ENCODE measurements around the gene C6orf62.
A peak's percentile ranks its signal among the peaks of the same experiment; 100 is the strongest.
"Not testable (repeated sequence)": the region's sequence is repeated elsewhere in the genome, so short reads cannot be mapped to it uniquely, and the experiment has no call there.

The C6orf62 gene

DNA sequence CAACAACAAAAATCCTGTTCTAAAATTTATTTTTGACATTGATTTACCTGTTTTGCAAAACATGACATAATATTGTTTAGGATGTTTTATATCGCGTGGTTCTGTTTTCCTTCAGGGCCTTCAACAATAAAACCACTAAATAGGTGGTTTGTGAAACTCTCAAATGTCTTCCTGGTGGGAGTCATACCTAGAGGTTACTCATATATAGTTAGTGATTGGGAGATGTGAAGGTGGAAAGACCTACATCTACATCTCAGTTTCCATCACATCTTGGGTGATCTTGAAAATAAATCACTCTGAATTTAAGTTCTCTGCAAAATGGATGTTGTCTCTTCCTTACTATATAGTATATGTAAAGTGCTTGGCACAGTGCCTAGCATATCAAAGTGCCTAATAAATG, 22.9 kb downstream of the C6orf62 start:
- DNase-seq (ENCODE audit: low read depth) = no peak

DNA sequence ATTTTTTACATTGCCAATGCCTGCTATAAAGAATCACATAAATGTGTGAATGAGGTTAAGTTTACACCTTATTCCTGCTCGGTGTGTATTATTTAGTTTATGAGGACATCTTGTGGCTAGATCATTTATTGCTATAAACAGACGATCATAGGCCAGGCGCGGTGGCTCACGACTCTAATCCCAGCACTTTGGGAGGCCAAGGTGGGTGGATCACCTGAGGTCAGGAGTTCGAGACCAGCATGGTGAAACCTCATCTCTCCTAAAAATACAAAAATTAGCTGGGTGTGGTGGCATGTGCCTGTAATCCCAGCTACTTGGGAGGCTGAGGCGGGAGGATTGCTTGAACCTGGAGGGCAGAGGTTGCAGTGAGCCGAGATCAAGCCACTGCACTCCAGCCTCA, 23.3 kb downstream of the C6orf62 start:
- peak; percentile 6 for DNase-seq (ENCODE audit: low read depth)

DNA sequence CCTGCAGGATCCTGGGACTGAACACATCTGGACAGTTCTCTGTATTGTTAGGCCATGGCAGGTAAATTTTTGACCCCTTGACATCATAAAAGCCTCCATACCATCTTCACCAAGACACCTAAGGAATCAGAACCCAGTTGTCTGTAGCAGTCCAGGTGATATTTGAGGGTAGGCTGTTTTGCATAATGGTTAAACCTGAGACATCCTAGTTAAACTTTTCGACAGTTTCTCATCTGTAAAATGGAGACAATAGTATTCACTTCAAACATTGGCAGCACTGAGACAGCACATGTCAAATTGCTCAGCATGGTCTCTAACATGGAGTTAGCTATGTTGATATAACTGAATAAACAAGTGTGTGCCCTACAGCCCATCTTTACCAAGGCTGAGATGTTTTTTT, 24.8 kb downstream of the C6orf62 start:
- no peak for DNase-seq (ENCODE audit: low read depth)

DNA sequence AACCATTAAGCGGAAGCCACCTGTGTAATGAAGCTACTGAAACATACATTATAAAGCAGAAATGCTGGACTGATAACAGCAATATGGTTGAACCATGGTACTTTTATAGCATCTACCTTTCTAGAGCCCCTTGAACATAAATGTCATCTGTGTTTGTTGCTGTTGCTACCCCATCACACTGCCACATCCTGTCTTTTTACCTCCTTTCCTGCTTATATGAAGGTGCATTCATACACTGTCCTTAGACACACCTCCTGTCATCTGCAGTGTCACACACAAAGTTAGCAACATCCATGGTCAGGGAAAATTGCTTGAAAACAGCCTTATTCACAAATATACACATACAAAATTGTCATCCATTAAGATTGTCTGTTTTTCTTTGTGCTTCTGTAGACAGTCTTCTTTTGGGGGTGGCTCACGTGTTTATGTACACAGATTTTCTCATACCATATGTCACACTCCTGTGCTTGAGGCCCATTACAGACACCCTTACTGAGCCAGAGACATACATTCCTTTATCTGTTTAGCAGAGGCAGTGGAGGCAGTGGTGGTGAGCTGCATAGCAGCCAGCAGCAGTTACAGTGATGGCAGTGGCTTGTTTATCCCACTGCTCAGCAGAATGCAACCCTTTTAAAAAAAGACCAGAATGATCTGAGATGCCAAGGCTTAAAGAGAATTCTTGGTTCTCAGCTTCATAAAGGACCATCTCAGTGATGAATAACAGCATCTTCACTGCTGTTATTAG, 25.9 kb downstream of the C6orf62 start:
- DNase-seq (ENCODE audit: low read depth) = no peak

DNA sequence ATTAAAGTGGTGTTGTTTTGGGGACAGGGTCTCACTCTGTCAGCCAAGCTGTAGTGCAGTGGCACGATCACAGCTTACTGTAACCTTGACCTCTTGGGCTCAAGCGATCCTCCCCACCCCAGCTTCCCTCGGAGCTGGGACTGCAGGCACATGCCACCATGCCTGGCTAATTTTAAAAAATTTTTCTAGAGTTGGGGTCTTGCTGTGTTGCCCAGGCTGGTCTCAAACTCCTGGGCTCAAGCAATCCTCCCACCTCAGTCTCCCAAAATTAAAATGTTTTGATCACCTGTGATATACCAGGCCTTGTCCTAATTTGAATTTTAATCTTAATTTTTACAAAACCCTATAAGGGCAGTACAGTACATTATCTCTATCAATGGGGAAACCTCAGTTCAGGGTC, 26.5 kb downstream of the C6orf62 start:
- no peak for DNase-seq (ENCODE audit: low read depth)

DNA sequence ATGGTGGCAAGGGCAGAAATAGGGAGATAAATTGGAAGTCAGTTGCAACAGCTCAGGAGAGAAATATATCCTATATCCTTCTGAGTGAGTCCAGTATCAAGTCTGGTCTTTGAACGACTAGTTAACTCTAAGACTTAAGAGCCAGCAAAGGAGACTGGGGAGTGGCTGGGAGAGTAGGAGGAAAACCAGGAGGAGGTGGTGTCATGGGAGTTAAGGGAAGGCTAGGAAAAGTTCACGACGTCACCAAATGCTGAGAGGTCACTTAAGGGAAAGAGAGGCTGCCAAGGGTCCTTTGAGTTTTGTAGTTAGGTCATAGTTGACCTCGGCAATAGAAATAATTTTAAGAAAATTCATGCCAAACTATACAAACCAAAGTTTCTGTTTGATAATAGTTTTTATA, 27.0 kb downstream of the C6orf62 start:
- no peak for DNase-seq (ENCODE audit: low read depth)

DNA sequence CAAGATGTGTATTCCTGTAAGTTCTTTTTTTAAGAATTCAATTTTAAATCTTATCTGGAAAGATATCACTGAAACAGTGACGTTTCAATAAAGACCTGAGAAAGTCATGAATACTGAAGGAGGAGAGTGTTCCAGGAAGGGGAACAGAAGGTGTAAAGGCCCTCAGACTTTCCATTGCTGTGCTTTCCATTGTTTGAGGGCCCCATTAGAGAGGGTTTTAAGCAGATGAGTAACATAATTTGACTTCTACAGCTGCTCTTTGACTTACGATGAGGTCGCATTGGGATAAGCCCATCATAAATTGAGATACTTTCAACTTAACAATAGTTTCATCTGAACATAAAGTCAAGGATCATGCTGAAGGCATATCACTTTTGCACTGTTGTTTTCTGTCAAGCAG, 27.4 kb downstream of the C6orf62 start:
- no peak for DNase-seq (ENCODE audit: low read depth)

DNA sequence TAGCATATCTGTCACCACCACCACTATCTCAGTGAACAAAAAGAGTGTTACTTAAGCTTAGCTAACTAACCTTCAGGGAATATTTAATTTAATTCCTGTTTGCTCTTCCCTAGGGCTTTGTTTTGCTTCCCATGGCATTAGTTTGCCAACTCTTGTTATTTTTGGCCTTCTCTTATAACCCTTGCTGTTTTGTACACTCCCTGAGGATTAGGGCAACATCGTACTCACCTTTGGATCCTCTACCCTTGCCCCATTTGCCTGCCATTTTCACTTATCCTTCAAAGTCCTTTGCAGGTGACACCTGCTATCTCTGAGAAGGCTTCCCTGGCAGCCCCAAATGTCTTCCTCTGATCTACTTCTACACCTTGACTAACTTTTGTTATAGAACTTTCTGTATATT, 28.4 kb downstream of the C6orf62 start:
- no peak for DNase-seq (ENCODE audit: low read depth)

DNA sequence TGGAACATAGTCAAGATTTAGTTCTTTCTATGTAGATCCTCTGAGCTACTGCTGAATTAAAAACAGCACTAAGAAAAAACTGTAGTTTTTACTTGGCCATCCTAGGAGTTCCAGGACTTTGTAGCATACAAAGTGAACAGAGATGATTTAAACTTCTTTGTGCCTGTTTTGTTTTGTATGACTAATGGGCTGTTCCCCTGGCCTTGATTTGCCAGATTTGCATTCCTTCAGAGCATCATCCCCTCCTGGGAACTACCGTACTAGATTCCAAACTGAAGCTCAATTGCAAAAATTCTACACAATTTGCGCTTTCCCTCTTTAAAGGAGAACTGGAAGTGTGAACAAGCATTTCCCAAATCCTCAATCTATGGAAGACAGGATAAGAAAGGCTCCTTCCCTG, 29.0 kb downstream of the C6orf62 start:
- no peak for DNase-seq (ENCODE audit: low read depth)

DNA sequence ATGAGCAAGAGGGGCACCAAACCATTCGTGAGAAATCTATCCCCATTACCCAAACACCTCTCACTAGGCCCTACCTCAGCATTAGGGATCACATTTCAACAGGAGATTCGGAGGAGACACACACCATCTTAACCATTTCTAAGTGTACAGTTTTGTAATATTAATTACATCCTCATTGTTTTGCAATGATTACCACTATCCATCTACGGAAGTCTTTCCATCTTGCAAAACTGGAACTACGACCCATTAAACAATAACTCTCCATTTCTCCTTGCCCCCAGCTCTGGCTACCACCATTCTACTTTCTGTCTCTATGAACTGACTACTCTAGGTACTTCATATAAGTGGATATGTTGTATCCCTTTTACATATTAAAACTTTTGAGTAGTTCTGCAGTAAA, 32.0 kb downstream of the C6orf62 start:
- no peak for DNase-seq (ENCODE audit: low read depth)

DNA sequence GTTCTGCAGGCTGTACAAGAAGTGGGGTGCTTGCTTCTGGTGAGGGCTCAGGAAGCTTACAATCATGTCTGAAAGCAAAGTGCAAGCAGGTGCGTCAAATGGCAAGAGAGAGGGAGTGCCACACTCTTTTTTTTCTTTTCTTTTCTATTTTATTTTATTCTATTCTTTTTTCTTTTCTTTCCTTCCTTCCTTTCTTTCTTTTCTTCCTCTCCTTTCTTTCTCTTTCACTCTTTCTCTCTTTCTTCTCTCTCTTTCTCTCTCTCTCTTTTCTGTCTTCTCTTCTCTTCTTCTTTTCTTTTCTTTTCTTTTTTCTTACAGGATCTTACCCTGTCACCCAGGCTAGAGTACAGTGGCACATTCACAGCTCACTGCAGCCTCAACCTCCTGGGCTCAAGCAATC, 32.5 kb downstream of the C6orf62 start:
- no peak for DNase-seq (ENCODE audit: low read depth)

DNA sequence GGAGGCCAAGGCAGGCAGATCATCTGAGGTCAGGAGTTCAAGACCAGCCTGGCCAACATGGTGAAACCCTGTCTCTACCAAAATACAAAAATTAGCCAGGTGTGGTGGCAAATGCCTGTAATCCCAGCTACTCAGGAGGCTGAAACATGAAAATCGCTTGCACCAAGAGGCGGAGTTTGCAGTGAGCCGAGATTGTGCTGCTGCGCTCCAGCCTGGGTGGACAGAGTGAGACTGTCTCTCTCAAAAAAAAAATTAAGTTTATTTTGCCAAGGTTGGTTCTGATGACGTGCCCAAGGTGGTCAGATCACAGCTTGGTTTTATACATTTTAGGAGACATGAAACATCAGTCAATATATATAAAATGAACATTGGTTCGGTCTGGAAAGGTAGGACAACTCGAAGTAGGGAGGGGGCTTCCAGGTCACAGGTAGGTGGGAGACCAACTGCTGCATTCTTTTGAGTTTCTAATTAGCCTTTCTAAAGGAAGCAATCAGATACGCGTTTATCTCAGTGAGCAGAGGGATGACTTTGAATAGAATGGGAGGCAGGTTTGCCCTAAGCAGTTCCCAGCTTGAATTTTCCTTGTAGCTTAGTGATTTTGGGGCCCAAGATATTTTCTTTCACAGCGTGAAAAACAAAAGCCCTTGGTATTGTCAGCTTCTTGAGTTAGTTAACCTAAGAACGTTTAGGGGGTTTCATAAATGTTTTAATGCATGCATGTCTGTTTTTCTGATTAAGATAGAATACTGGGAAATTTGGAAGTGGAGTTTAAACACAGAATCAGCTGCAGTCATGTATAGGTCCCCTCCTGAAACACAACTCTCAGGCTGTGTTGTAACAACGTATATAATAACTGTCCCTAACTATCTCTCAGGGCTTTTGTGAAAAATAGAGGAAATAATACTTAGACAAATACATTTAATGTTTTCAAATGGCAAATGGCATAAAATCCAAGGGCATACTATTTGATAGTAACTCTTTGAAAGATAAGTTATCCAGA, 35.4 kb downstream of the C6orf62 start:
- no peak for DNase-seq (ENCODE audit: low read depth)

DNA sequence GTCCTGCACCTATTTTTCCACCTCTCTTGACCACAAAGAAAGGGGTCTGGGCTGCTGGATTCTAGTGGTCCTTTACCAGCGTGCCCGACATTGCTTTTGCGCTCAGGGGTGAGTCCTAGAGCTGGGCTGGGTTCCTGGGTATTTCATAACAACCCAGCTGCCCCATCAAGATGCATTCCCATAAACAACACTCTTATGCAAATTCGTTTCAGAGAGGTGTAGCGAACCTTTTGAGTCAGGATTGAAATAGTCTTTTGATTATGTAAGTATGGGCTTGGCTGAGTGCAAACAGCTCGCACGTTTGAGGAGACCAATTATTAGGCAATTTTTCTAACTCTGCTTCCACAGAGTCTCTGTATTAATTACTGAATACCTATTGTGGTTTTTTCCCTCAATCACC, 38.4 kb downstream of the C6orf62 start:
- DNase-seq (ENCODE audit: low read depth) = no peak

DNA sequence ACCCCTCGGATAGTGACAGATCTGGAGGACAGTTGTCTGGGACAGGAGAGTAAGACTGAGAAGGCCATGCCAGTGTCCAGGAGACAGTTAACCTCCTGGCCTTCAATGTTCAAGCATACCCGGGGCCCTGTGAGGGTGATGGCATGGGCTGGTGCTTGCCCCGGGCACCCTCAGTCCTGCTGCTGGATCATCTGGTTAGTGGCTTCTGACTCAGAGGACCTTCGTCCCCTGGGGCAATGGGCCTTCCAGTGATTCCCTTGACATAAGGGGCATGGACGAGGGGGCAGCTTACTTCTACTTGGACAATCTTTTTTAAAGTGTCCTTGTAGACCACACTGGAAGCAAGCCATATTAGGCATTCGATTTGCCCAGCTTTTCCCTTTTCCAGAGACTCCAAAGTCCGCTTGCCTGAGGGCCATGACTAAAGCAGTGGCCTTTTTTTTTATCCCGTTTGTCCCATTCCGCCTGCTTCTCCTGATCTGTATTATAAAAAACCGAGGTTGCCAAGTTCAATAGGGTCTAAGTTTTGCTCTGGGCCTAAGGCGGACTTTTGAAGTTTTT, 40.1 kb downstream of the C6orf62 start:
- DNase-seq (ENCODE audit: low read depth) = not testable (repeated sequence)

DNA sequence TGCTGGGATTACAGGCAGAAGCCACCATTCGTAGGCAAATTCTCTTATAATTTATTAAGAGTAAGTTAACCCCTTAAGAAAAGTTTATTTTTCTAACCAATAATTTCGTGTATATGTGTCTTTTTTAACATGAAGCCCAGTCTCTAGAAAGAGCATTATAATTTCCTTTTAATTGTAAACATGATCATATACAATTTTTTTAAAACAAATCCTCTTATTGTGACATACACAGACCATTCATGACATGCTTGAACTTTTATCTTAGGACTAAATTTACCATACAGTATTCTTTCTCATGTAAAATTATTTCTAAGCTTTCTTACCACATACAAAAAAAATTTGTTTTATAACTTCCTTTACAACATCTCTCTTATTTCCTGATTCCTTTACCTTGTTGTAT, 45.3 kb downstream of the C6orf62 start:
- DNase-seq (ENCODE audit: low read depth) = no peak

DNA sequence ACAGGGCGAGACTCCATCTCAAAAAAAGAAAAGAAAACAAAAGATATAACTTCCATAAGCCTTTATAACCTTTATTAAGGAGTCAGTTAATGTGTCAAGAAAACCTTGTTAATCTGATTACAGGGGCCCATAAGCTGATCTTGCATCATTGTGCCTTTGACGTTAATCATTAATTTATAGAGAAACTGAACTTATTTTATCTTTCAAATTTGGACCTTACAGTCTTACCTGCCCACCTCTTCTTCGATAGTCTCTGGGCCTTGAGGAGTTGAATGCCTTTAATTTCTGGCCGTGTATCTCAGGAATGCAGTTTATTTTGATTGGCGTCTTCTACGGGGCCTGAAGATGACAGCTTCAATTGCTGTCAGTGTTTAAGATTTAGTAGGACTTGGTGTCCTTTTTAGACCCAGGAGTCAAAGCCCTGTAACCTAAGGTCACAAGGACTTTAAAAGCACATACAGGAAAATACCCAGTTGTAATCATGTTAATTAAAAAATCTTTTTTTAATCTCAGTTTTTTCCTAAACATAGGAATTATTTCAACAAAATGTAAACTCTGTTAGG, 46.3 kb downstream of the C6orf62 start:
- no peak for DNase-seq (ENCODE audit: low read depth)

DNA sequence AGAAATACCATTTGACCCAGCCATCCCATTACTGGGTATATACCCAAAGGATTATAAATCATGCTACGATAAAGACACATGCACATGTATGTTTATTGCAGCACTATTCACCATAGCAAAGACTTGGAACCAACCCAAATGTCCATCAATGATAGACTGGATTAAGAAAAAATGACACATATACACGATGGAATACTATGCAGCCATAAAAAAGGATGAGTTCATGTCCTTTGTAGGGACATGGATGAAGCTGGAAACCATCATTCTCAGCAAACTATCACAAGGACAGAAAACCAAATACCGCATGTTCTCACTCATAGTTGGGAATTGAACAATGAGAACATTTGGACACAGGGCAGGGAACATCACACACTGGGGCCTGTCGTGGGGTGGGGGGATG, 47.9 kb downstream of the C6orf62 start:
- not testable (repeated sequence) for DNase-seq (ENCODE audit: low read depth)

DNA sequence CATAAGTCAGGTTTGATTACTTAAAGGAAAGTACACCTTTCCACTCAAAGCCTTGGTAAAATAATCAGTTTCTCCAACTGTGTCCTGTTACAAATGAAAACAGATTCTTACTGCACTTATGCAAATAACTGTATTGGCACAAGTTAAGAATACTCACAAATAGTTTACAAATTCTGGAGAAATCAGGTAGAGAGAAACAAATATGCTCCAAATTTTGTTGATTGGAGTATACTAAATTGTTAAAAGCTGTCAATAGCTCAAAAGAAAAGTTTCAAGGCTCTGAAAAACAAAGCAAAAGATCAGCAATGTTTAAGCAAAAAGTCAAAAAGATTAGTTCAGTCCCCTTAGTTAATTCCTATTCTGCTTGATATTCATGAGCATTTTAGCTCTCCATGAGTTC, 48.5 kb downstream of the C6orf62 start:
- not testable (repeated sequence) for DNase-seq (ENCODE audit: low read depth)

DNA sequence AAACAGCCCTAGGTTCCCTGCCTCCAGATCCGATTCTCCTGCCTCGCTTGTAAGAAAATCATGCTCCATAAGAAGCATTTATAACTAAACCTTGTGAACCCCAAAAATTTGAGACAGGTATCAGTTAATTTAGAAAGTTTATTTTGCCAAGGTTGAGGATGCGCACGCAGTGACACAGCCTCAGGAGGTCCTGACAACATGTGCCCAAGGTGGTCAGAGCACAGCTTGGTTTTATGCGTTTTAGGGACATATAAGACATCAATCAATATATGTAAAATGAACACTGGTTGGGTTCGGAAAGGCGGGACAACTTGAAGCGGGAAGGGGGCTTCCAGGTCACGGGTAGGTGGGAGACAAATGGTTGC, 50.0 kb downstream of the C6orf62 start:
- no peak for DNase-seq (ENCODE audit: low read depth)

DNA sequence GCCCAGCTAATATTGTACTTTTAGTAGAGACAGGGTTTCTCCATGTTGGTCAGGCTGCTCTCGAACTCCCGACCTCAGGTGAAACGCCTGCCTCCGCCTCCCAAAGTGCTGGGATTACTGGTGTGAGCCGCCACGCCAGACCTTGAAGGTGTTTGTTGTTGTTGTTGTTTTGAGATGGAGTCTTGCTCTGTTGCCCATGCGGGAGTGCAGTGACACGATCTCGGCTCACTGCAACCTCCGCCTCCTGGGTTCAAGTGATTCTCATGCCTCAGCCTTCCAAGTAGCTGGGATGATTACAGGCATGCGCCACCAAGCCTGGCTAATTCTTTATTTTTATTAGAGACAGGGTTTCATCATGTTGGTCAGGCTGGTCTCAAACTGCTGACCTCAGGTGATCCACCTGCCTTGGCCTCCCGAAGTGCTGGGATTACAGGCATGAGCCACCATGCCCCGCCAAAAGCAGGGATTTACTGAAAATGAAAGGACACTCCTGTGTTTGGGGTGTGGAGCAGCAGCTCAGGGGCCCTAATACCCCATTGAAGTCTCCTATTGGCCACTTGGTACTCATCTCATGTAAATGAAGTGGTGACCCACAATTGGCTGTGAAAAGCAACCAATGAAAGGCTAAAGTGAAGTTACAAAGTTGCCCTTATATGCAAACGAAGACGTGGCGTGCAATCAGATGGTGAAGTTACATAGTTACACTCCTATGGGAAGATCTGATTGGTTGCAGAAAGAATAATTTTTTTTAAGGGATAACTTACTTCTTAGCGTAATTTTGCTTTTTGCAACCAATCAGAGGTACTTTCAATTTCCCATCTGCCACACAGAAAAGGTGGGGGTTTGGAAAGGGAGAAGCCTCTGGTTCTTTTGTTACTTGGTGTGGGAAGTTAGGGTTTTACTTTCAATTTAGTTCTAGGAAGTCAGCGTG, 50.6 kb downstream of the C6orf62 start:
- not testable (repeated sequence) for DNase-seq (ENCODE audit: low read depth)

DNA sequence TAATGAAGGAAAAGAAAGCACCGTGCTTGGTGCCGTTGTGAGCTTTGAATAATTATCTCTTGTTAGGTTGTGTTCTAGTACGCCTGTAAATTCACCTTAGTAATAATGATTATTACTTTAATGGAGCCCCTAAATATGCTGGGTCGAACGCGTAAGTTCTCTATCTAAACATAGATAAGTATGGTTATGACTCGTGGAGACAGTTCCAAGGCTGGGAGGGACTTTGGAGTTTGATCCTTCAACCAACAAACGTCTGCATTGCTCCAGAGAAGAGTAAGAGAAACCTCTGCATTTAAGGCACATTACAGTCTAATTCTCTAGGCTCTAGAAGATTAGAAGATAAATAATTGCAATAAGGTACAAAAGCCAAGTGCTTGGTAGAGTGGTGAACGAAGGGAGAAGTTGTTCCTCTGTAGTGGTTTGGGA, 51.6 kb downstream of the C6orf62 start:
- DNase-seq (ENCODE audit: low read depth) = no peak
